Activated naive CD4-positive, alpha-beta T cell treated with anti-CD3 and anti-CD28 coated beads, Interleukin-2, amount 50 U/mL, for 72 hours (primary cell): Measurements from ENCODE around the gene LRRC4C. TPM values are rescaled to one million over a fixed set of nuclear protein-coding genes. Genes with fewer than 3 reads are reported as not detected.

Experiments used
- ATAC-seq, 2 donors: fragments of 150-1000 bp; cut with Tn5 transposase; 2 replicates each; pipeline ENCODE4 v1.10.0; 2021; ENCODE audit warnings: mild to moderate bottlenecking in 2 of 2, moderate library complexity in 2 of 2
- DNase-seq, 2 donors: peaks; one replicate each; pipeline ENCODE4 v3.0.0; 2021 to 2022; ENCODE audit warnings: low spot score in 2 of 2
- H3K27ac Mint-ChIP-seq, 2 donors: one replicate each; pipeline ENCODE4 v1.8.0; 2022; ENCODE audit warnings: mild to moderate bottlenecking in 2 of 2, mixed read lengths in 2 of 2
- H3K36me3 Mint-ChIP-seq, 2 donors: one replicate each; pipeline ENCODE4 v1.8.0; 2022; ENCODE audit warnings: mixed read lengths in 2 of 2
- H3K9me3 Mint-ChIP-seq, 2 donors: one replicate each; pipeline ENCODE4 v1.8.0; 2022; ENCODE audit warnings: mixed read lengths in 2 of 2
- total RNA-seq, 2 donors: library from RNA; stranded (reverse); gene quantifications; one replicate each; pipeline ENCODE4 v1.2.3, GENCODE V29; 2022

Gene LRRC4C
- total RNA-seq, 2 donors from 2014 or later: not detected

DNA sequence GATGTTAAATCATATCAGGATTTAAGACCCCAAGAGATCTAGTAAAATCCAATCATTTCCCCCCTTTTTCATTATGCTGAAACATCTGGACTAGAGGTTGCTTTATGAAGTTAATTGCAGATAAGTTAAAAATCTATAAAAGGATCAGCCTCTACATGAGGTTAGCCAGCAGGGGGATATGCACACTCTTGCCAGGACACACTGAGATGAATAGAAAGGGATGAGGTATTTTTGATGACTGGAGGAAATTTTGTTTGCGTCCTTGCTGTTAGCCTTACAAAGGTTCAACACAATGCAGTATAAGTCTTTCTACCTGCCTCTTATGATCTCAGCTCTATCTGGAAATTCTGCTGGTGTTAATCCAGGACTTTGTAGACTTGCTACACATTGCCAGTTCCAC, 1034.3 kb downstream of the LRRC4C start:
- ATAC-seq (no peak), DNase-seq (no peak)
- Mint-ChIP-seq H3K27ac (no peak overlapping the region), H3K36me3 (no peaks in the 10 kb centered on the region), H3K9me3 (peaks cover 14 to 18% of the 10 kb centered on the region in 2 donors)

GRCh38 chr11:40421208-40421981, 1038.1 kb downstream of the LRRC4C start:
- ATAC-seq (no peak), DNase-seq (no peak)
- Mint-ChIP-seq H3K27ac (no peak overlapping the region), H3K9me3 (peaks cover 25 to 26% of the 10 kb centered on the region in 2 donors), H3K36me3 (no peaks in the 10 kb centered on the region)

- ATAC-seq (no peak), DNase-seq (no peak)
- H3K36me3 Mint-ChIP-seq: no peaks in the 10 kb centered on the region
- H3K27ac Mint-ChIP-seq: no peak overlapping the region
- H3K9me3 Mint-ChIP-seq: peaks cover 29 to 34% of the 10 kb centered on the region in 2 donors
Observed at GRCh38 chr11:40417627-40418026, 1041.8 kb downstream of the LRRC4C start.

DNA sequence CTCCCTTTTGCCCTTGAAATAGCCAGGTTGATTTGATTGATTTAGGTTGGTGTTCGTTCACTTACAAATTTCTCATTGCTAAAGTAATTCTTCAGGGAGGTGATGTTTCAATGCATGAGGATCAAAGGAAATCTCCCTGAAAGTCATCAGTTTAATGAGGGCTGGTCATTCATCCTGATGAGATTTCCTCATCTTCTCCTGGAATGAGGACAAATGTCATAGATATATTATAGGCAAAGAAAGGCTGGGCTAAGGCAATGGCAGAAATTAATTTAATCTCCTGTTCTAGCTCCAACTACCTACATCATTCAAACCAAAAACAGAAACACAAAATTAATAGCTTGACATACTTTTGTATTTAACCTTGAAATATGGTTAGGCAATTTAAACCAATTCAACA, 1052.1 kb downstream of the LRRC4C start:
- no peak for ATAC-seq
- DNase-seq: no peak
- H3K9me3 Mint-ChIP-seq: peaks cover 24 to 25% of the 10 kb centered on the region in 2 donors

DNA sequence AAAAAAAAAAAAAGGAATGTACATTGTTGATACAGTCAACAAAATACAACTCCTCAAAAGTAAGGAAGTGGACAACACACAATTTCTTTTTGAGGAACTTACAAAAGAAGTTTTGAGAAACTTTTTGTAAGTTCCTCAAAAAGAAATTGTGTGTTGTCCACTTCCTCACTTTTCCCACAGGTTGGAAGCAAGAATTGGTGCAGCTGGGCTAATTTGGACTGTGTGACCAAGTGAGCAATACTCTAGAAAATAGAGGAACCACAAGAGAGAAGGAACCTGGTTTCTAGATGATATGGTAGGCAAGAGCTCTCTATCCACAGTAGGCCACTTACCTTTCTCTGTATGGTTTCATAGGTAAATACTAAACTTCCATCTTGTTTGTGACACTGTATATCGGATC, 1053.8 kb downstream of the LRRC4C start:
- no peak overlapping the region for H3K27ac Mint-ChIP-seq
- peaks cover 29 to 31% of the 10 kb centered on the region in 2 donors for H3K9me3 Mint-ChIP-seq
- no peak for DNase-seq
- peaks cover 0 to 4% of the 10 kb centered on the region in 2 donors for H3K36me3 Mint-ChIP-seq
- ATAC-seq: no peak

More for the DNA sequence above, 1052.1 kb downstream of the LRRC4C start:
- peaks cover 0 to 4% of the 10 kb centered on the region in 2 donors for H3K36me3 Mint-ChIP-seq
- no peak overlapping the region for H3K27ac Mint-ChIP-seq

DNA sequence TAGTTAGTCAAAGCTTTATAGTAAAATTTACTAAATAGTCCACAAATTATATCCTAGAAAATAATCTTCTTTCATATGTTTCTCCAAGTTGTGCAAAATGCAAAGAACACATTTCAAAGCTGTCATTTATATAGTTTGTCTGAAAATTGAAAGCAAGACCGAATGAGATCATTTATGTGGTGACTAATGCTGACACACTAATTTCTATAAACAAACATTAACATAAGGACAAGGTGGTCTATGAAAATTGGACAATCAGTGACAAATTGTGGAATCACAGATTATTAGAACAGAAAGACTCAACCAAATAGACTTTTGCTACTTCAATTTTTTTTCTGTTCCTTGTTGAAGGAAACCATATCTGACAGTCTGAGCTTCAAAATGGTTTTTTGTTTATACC, 1056.1 kb downstream of the LRRC4C start:
- Mint-ChIP-seq H3K27ac (no peak overlapping the region), H3K36me3 (peaks cover 0 to 4% of the 10 kb centered on the region in 2 donors), H3K9me3 (peaks cover 33 to 34% of the 10 kb centered on the region in 2 donors)
- no peak for ATAC-seq
- DNase-seq: no peak

DNA sequence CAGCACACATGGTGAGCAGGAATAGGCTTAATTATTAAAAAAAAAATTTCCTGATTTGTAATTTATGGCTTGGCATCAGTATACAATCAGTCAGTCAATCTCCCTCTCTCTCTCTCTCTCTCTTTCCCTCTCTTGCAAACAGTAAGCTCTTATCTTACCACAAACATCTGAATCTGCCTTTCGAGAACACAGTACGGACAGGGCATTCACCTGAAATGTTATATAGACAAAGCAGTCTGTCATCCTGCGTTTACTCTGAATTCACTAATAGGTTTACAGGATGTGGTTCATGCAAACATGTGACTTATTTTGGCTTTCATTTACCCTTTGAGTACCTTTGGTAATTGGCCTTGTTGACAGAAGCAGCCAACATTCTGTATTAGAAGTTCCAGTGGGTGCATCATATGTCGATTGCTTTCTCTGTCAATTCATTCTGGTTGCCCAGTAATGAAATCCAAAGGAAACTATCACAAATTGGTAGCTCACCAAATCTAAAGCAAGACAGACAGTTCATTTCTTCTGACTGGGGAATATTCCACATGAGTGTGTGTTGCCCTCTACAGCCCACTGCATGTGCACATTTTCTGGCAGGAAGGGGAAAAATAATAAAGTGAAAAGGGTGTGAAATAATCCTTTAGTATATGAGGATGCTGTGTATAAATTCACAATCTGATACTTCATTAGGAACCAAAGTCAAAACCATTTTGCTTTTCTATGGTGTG, 1058.2 kb downstream of the LRRC4C start:
- H3K36me3 Mint-ChIP-seq: peaks cover 0 to 4% of the 10 kb centered on the region in 2 donors
- H3K9me3 Mint-ChIP-seq: peaks cover 27% of the 10 kb centered on the region in 2 donors
- ATAC-seq (no peak), DNase-seq (no peak)
- no peak overlapping the region for H3K27ac Mint-ChIP-seq

- DNase-seq: no peak
- H3K9me3 Mint-ChIP-seq: peaks cover 7 to 9% of the 10 kb centered on the region in 2 donors
- H3K27ac Mint-ChIP-seq: no peak overlapping the region
- no peak for ATAC-seq
- H3K36me3 Mint-ChIP-seq: no peaks in the 10 kb centered on the region
Observed at GRCh38 chr11:40397141-40397540, 1062.3 kb downstream of the LRRC4C start.

DNA sequence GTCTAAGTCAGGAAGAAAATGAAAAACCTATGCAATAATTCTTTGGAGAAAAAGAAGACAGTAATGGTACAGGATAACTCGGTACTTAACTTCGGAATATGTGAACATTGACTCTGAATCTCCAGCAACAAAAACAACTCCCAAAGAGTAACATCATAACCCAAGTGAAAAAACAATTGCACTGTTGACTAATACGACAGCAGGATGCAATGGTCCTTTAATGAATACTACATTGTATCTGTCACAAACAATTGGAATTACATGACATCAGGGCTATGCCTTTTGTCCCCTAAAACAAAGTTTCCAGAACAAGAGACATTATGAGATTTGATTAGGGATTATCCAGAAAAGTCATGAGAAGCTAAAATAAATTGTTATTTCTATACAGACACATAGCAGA, 1065.9 kb downstream of the LRRC4C start:
- Mint-ChIP-seq H3K27ac (no peak overlapping the region), H3K9me3 (peaks cover 4 to 8% of the 10 kb centered on the region in 2 donors), H3K36me3 (peaks cover 5% of the 10 kb centered on the region in 2 donors)
- DNase-seq (no peak), ATAC-seq (no peak)

DNA sequence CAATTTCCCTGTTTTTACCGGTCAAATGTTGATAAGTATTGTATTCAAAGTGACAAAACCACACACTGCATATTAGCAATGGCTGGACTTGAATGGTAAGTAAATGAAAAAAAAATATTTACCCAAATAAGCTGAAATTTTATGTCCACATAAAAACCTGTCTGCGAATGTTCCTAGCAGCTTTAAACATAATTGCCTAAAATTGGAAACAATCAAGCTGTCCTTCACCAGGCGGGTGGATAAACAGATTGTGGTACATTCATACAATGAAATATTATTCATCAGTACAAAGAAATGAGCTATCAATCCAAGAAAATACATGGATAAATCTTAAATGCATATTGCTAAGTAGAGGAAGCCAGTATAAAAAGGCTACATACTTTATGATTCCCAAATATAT, 1067.8 kb downstream of the LRRC4C start:
- H3K9me3 Mint-ChIP-seq: peaks cover 4 to 8% of the 10 kb centered on the region in 2 donors

GRCh38 chr11:40388097-40388818, 1071.2 kb downstream of the LRRC4C start:
- DNase-seq (no peak), ATAC-seq (no peak)
- Mint-ChIP-seq H3K27ac (no peak overlapping the region), H3K36me3 (peaks cover 5% of the 10 kb centered on the region in 2 donors), H3K9me3 (peaks cover 8 to 12% of the 10 kb centered on the region in 2 donors)

More for the DNA sequence above, 1067.8 kb downstream of the LRRC4C start:
- Mint-ChIP-seq H3K27ac (no peak overlapping the region), H3K36me3 (peaks cover 5% of the 10 kb centered on the region in 2 donors)
- no peak for ATAC-seq
- DNase-seq: no peak

GRCh38 chr11:40387240-40387980, 1072.0 kb downstream of the LRRC4C start:
- no peak for ATAC-seq
- no peak for DNase-seq
- no peak overlapping the region for H3K27ac Mint-ChIP-seq
- H3K36me3 Mint-ChIP-seq: peaks cover 5% of the 10 kb centered on the region in 2 donors
- H3K9me3 Mint-ChIP-seq: peaks cover 8 to 12% of the 10 kb centered on the region in 2 donors

- DNase-seq (no peak), ATAC-seq (no peak)
- Mint-ChIP-seq H3K9me3 (peaks cover 9 to 10% of the 10 kb centered on the region in 2 donors), H3K36me3 (peaks cover 5% of the 10 kb centered on the region in 2 donors), H3K27ac (no peak overlapping the region)
Observed at GRCh38 chr11:40384991-40385390, 1074.5 kb downstream of the LRRC4C start.

- Mint-ChIP-seq H3K27ac (no peak overlapping the region), H3K9me3 (peaks cover 6 to 8% of the 10 kb centered on the region in 2 donors), H3K36me3 (no peaks in the 10 kb centered on the region)
- ATAC-seq (no peak), DNase-seq (no peak)
Observed at GRCh38 chr11:40381481-40381880, 1078.0 kb downstream of the LRRC4C start.

- DNase-seq (no peak), ATAC-seq (no peak)
- no peak overlapping the region for H3K27ac Mint-ChIP-seq
- H3K36me3 Mint-ChIP-seq: no peaks in the 10 kb centered on the region
- H3K9me3 Mint-ChIP-seq: peaks cover 3 to 8% of the 10 kb centered on the region in 2 donors
Observed at GRCh38 chr11:40380835-40381234, 1078.6 kb downstream of the LRRC4C start.

GRCh38 chr11:40376331-40376730, 1083.1 kb downstream of the LRRC4C start:
- H3K36me3 Mint-ChIP-seq: no peaks in the 10 kb centered on the region
- H3K27ac Mint-ChIP-seq: no peak overlapping the region
- peaks cover 7 to 16% of the 10 kb centered on the region in 2 donors for H3K9me3 Mint-ChIP-seq
- no peak for DNase-seq
- ATAC-seq: no peak
